CD8-positive, alpha-beta memory T cell (primary cell): Measurements from ENCODE around the gene ITLN2. TPM values are rescaled to one million over a fixed set of nuclear protein-coding genes. Genes with fewer than 3 reads are reported as not detected.
"Not testable (repeated sequence)": the region's sequence is repeated elsewhere in the genome, so short reads cannot be mapped to it uniquely, and the experiment has no call there.

ENCODE experiments used
- CTCF ChIA-PET: fragments of 350-600 bp; sonication (Branson Sonifier 250); formaldehyde crosslinking; loops from one replicate; lab custom pipeline; 2021; ENCODE audit warnings: antibody characterized with exemption; lab: Charles Lee
- POLR2A ChIA-PET: fragments of 350-600 bp; sonication (Branson Sonifier 250); formaldehyde crosslinking; loops from one replicate; lab custom pipeline; 2021; ENCODE audit warnings: antibody characterized with exemption; lab: Charles Lee
- DNase-seq, 5 donors: peaks; one replicate each; pipeline versions ENCODE4 v3.0.0 to v3.0.0-alpha.2; 2020 to 2022; ENCODE audit warnings: mixed read lengths in 1 of 5
- H3K27ac ChIP-seq: one replicate; pipeline ENCODE4 v1.7.0; 2013; ENCODE audit warnings: low read depth, mild to moderate bottlenecking, low read length, moderate library complexity
- H3K27me3 ChIP-seq: 2 replicates; pipeline ENCODE4 v1.7.0; 2013; ENCODE audit warnings: low read length, mild to moderate bottlenecking; ENCODE audit not compliant: insufficient read depth, poor library complexity, severe bottlenecking
- H3K36me3 ChIP-seq: 2 replicates; pipeline ENCODE4 v1.7.0; 2013; ENCODE audit warnings: mild to moderate bottlenecking, low read length, moderate library complexity; ENCODE audit not compliant: insufficient read depth
- H3K4me1 ChIP-seq: 2 replicates; pipeline ENCODE4 v1.7.0; 2013; ENCODE audit warnings: mild to moderate bottlenecking, low read length, moderate library complexity; ENCODE audit not compliant: insufficient read depth
- H3K4me3 ChIP-seq: 2 replicates; pipeline ENCODE4 v1.7.0; 2013; ENCODE audit warnings: mild to moderate bottlenecking, low read length
- H3K9me3 ChIP-seq: 2 replicates; pipeline ENCODE4 v1.7.0; 2013; ENCODE audit warnings: mild to moderate bottlenecking, low read length
- H3K27ac Mint-ChIP-seq, 8 donors: one replicate each; pipeline ENCODE4 v1.8.0; 2020 to 2021; ENCODE audit warnings: mixed read lengths in 8 of 8, mild to moderate bottlenecking in 6 of 8, inconsistent platforms in 3 of 8, moderate library complexity in 3 of 8
- H3K27me3 Mint-ChIP-seq, 2 donors: one replicate each; pipeline ENCODE4 v1.8.0; 2020 to 2021; ENCODE audit warnings: mixed read lengths in 2 of 2, mild to moderate bottlenecking in 1 of 2, moderate library complexity in 1 of 2
- H3K36me3 Mint-ChIP-seq, 3 donors: one replicate each; pipeline ENCODE4 v1.8.0; 2020 to 2021; ENCODE audit warnings: mixed read lengths in 3 of 3, inconsistent platforms in 1 of 3, mild to moderate bottlenecking in 1 of 3
- H3K4me1 Mint-ChIP-seq, 3 donors: one replicate each; pipeline ENCODE4 v1.8.0; 2020 to 2021; ENCODE audit warnings: mixed read lengths in 3 of 3, inconsistent platforms in 1 of 3, mild to moderate bottlenecking in 1 of 3
- H3K4me3 Mint-ChIP-seq, 7 donors: one replicate each; pipeline ENCODE4 v1.8.0; 2020 to 2021; ENCODE audit warnings: mixed read lengths in 7 of 7, mild to moderate bottlenecking in 6 of 7, moderate library complexity in 4 of 7, inconsistent platforms in 2 of 7
- H3K9me3 Mint-ChIP-seq, 5 donors: one replicate each; pipeline ENCODE4 v1.8.0; 2020 to 2022; ENCODE audit warnings: mixed read lengths in 5 of 5, mild to moderate bottlenecking in 3 of 5, moderate library complexity in 2 of 5, inconsistent platforms in 1 of 5
- polyA plus RNA-seq: library from polyadenylated mRNA; unstranded; fragments of 300-500 nt; fragmentation: Illumina TruSeq; gene quantifications from one replicate; pipeline ENCODE4 v1.2.3, GENCODE V29; 2021
- total RNA-seq, 2 experiments: library from RNA; stranded (reverse); gene quantifications; one replicate each; pipeline ENCODE4 v1.2.3, GENCODE V29; 2021

The ITLN2 gene
- total and polyA plus RNA-seq, 3 experiments from 2014 or later = not detected

DNA sequence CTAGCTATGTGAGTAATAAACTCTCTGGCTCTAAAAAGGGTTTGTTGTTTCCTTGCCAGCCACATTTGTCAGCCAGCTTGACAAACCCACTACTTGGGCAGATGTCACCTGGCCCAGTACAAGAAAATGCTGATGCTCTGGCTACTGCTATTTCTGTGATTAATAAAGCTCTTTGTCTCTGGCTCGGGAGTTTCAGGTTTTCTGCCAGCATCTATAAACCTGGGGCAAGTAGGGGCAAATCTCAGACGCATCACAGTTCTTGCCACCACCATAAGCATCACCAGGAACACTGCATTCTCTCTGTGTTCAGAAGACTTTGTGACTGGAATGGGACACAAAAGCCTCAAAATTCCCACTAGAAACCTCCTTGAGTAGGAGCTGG is 2.5 kb downstream of the ITLN2 start:
- Histone ChIP-seq H3K9me3 (no peaks in the 10 kb centered on the region), H3K27me3 (no peaks in the 10 kb centered on the region), H3K27ac (no peak overlapping the region), H3K36me3 (no peaks in the 10 kb centered on the region), H3K4me3 (no peak overlapping the region), H3K4me1 (peaks cover 3% of the 10 kb centered on the region)
- ChIA-PET CTCF (interaction anchor here (0.6 to 7.4 kb wide), 38 partner anchors 8 to 398 kb away, joined by 3 to 135 read pairs (median 5); partner anchors contain the start of genes CD244, ITLN1, KLHDC9 and TSTD1), POLR2A (interaction anchor here (0.9 kb wide), 1 partner anchor 115 kb away, joined by 4 read pairs; no protein-coding TSS in a partner anchor)
- no peak for DNase-seq
- no peaks in the 10 kb centered on the region for H3K36me3 Mint-ChIP-seq
- H3K27ac Mint-ChIP-seq = no peak overlapping the region
- peaks cover 12 to 25% (median 23%) of the 10 kb centered on the region in 3 donors for H3K4me1 Mint-ChIP-seq
- H3K27me3 Mint-ChIP-seq = no peaks in the 10 kb centered on the region
- no peak overlapping the region for H3K4me3 Mint-ChIP-seq
- no peaks in the 10 kb centered on the region for H3K9me3 Mint-ChIP-seq

DNA sequence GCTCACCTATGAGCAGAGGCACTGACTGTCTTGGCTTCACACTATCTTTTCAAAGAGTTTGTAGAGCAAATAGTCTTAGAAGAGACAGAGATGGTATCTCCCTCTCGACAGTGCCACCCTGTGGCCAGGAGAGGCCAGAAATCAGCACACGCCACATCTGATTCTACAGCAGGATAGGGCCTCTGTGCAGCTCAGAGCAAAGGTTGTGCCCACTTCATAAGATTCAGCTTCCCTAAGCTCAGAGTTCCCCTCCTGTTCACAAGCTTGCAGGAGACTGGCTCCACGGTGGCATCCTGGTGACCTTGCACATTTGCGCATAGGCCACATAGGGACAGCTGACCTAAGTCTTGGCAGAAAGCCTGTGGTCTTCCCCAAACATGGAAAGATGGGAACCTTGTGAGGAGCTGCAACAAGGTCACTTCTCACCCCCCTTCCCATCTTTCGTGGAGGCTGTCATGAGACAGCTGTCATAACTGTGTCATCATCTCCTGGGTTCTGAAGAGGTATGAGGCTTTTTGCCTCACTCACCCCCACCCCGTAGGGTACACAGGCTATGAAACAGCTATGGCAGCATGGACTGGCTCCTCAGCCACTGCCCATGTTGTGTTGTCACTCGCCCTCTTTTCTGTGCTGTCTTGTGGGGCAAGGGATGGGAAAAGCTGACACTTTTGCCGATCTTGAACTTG is 3.0 kb downstream of the ITLN2 start:
- no peaks in the 10 kb centered on the region for H3K27me3 ChIP-seq
- H3K27ac ChIP-seq = no peak overlapping the region
- Mint-ChIP-seq H3K27ac (peak overlapping the region in 3 of 8 donors; percentile 12 to 36 (median 33)), H3K4me3 (no peak overlapping the region), H3K36me3 (no peaks in the 10 kb centered on the region), H3K27me3 (no peaks in the 10 kb centered on the region), H3K9me3 (no peaks in the 10 kb centered on the region), H3K4me1 (peaks cover 12 to 26% (median 23%) of the 10 kb centered on the region in 3 donors)
- ChIA-PET POLR2A (interaction anchor here (0.6 to 0.9 kb wide), 2 partner anchors 114 to 172 kb away, joined by 3 to 4 read pairs; no protein-coding TSS in a partner anchor), CTCF (interaction anchor here (0.6 to 7.4 kb wide), 39 partner anchors 8 to 398 kb away, joined by 3 to 135 read pairs (median 5); partner anchors contain the start of genes CD244, ITLN1, KLHDC9 and TSTD1)
- no peaks in the 10 kb centered on the region for H3K9me3 ChIP-seq
- no peak overlapping the region for H3K4me3 ChIP-seq
- peak; percentile 49 to 74 (median 55) for DNase-seq
- peaks cover 3% of the 10 kb centered on the region for H3K4me1 ChIP-seq
- H3K36me3 ChIP-seq = no peaks in the 10 kb centered on the region

DNA sequence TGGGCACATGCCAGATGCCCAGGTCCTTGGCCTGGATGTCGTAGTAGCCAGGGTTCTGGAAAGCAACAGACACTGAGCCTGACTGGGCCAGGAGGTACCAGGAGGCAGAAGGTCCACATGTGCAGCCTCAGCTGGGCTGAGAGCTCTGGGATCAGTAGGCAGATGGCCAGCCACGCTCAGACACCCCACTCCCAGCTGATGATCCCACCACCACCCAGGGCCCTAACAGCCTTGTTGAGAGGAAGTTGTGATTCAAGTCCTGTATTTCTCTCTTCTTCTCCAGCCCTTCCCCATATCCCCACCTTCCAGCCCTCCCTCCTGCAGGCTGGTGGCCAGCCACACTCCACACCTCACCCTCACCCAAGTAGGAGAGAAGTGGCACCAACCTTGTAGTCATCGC is 4.0 kb downstream of the ITLN2 start:
- Histone ChIP-seq H3K27me3 (no peaks in the 10 kb centered on the region), H3K36me3 (no peaks in the 10 kb centered on the region), H3K4me3 (no peak overlapping the region), H3K4me1 (peaks cover 3% of the 10 kb centered on the region), H3K9me3 (no peaks in the 10 kb centered on the region), H3K27ac (no peak overlapping the region)
- no peaks in the 10 kb centered on the region for H3K36me3 Mint-ChIP-seq
- no peaks in the 10 kb centered on the region for H3K9me3 Mint-ChIP-seq
- no peak overlapping the region for H3K4me3 Mint-ChIP-seq
- peaks cover 12 to 26% (median 23%) of the 10 kb centered on the region in 3 donors for H3K4me1 Mint-ChIP-seq
- DNase-seq = no peak
- H3K27ac Mint-ChIP-seq = no peak overlapping the region
- H3K27me3 Mint-ChIP-seq = no peaks in the 10 kb centered on the region
- POLR2A ChIA-PET = no interaction called here
- CTCF ChIA-PET = interaction anchor here (1.1 to 7.4 kb wide), 17 partner anchors 9 to 270 kb away, joined by 3 to 135 read pairs (median 6); partner anchors contain the start of gene ITLN1

DNA sequence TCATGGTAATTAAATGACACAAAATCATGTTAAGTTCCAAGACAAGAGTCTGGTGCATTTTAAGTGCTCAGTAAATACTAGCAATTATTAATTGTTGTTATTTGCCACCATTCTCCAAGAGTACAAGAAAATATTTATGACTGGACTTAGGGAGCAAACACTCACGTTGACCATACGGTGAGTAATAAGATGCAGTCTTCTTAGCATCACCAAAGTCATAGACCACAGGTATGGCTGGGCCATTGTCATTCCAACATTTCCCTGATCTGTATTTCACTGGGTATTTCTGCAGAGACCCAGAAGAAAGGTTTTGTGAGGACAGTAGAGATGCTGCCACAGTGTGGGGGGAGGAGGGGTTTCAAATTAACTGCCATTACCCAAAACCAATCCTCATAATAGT is 4.7 kb downstream of the ITLN2 start:
- Histone ChIP-seq H3K4me1 (peaks cover 3% of the 10 kb centered on the region), H3K27me3 (no peaks in the 10 kb centered on the region), H3K4me3 (no peak overlapping the region), H3K36me3 (no peaks in the 10 kb centered on the region), H3K9me3 (no peaks in the 10 kb centered on the region), H3K27ac (no peak overlapping the region)
- peaks cover 0 to 6% of the 10 kb centered on the region in 2 donors for H3K27me3 Mint-ChIP-seq
- ChIA-PET POLR2A (interaction anchor here (0.6 kb wide), 1 partner anchor 30 kb away, joined by 5 read pairs; no protein-coding TSS in a partner anchor), CTCF (interaction anchor here (7.4 kb wide), 1 partner anchor 113 kb away, joined by 135 read pairs; no protein-coding TSS in a partner anchor)
- H3K4me1 Mint-ChIP-seq = peaks cover 12 to 26% (median 23%) of the 10 kb centered on the region in 3 donors
- H3K27ac Mint-ChIP-seq = no peak overlapping the region
- H3K4me3 Mint-ChIP-seq = no peak overlapping the region
- H3K9me3 Mint-ChIP-seq = no peaks in the 10 kb centered on the region
- no peaks in the 10 kb centered on the region for H3K36me3 Mint-ChIP-seq
- no peak for DNase-seq

DNA sequence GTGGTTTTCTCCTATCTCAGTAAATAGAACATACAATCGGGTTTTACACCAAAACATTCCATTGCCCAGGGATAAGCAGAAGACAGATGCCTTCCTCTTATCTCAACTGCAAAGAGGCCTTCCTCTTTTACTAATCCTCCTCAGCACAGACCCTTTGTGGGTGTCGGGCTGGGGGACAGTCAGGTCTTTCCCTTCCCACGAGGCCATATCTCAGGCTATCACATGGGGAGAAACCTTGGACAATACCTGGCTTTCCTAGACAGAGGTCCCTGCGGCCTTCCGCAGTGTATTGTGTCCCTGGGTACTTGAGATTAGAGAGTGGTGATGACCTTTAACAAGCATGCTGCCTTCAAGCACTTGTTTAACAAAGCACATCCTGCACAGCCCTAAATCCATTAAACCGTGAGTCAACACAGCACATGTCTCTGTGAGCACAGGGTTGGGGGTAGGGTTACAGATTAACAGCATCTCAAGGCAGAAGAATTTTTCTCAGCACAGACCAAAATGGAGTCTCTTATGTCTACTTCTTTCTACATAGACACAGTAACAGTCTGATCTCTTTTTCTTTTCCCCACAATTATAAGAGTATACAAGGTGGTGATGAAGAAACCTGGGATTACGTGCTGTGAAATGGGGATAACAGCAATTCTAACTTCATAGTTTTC is 5.3 kb downstream of the ITLN2 start:
- POLR2A ChIA-PET = interaction anchor here (0.6 kb wide), 1 partner anchor 31 kb away, joined by 5 read pairs; no protein-coding TSS in a partner anchor
- not testable (repeated sequence) for H3K4me3 Mint-ChIP-seq, H3K4me1 ChIP-seq, H3K9me3 Mint-ChIP-seq, H3K27ac ChIP-seq, H3K9me3 ChIP-seq, H3K36me3 Mint-ChIP-seq, H3K4me3 ChIP-seq, DNase-seq, H3K36me3 ChIP-seq, H3K27me3 ChIP-seq, H3K27me3 Mint-ChIP-seq
- peak overlapping the region in 1 of 8 donors; percentile 47 for H3K27ac Mint-ChIP-seq
- CTCF ChIA-PET = interaction anchor here (7.4 kb wide), 1 partner anchor 113 kb away, joined by 135 read pairs; no protein-coding TSS in a partner anchor
- H3K4me1 Mint-ChIP-seq = peaks cover 11 to 26% (median 23%) of the 10 kb centered on the region in 3 donors

DNA sequence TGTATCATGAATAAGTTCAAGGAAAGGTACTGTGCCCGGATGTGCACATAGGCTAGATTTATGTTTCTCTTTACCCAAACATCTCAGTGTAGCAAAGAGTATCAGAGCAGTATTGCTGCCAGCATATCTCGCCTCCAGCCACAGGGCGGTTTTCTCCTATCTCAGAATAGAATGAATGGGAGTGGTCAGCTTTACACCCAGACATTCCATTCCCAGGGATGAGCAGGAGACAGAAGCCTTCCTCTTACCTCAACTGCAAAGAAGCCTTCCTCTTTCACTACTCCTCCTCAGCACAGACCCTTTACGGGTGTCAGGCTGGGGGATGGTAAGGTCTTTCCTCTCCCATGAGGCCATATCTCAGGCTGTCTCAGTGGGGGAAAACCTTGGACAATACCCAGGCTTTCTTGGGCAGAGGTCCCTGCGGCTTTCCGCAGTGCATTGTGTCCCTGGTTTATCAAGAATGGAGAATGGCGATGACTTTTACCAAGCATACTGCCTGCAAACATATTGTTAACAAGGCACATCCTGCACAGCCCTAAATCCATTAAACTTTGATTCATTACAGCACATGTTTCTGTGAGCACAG is 7.3 kb downstream of the ITLN2 start:
- DNase-seq, H3K27me3 ChIP-seq, H3K9me3 ChIP-seq, H3K4me3 ChIP-seq, H3K4me3 Mint-ChIP-seq, POLR2A ChIA-PET, H3K27me3 Mint-ChIP-seq, H3K36me3 ChIP-seq, H3K27ac ChIP-seq, H3K36me3 Mint-ChIP-seq, H3K9me3 Mint-ChIP-seq, H3K4me1 ChIP-seq, CTCF ChIA-PET: not testable (repeated sequence)
- Mint-ChIP-seq H3K4me1 (peaks cover 5 to 23% (median 17%) of the 10 kb centered on the region in 3 donors), H3K27ac (peak overlapping the region in 2 of 8 donors; percentile 3 to 15)

DNA sequence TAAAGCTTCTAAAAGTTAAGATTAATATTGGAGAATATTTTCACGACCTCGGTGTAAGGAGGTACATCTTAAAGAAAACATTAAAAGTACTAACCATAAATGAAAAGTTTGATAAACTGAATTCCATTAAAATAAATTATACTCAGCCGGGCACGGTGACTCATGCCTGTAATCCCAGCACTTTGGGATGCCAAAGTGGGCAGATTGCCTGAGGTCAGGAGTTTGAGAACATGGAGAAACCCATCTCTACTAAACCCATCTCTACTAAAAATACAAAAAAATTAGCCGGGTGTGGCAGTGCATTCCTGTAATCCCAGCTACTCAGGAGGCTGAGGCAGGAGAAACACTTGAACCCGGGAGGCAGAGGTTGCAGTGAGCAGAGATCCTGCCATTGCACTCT is 8.7 kb downstream of the ITLN2 start:
- H3K36me3 Mint-ChIP-seq, DNase-seq, H3K9me3 Mint-ChIP-seq, H3K27me3 Mint-ChIP-seq, H3K4me1 ChIP-seq, H3K36me3 ChIP-seq, POLR2A ChIA-PET, H3K4me3 ChIP-seq, H3K27me3 ChIP-seq, H3K27ac ChIP-seq, H3K27ac Mint-ChIP-seq, H3K9me3 ChIP-seq, H3K4me3 Mint-ChIP-seq: not testable (repeated sequence)
- H3K4me1 Mint-ChIP-seq = peaks cover 0 to 18% (median 9%) of the 10 kb centered on the region in 3 donors
- CTCF ChIA-PET = interaction anchor here (2.1 kb wide), 1 partner anchor 8 kb away, joined by 7 read pairs; no protein-coding TSS in a partner anchor
